Aorta (tissue), 5 donors: Measurements from ENCODE around the gene SLITRK6. TPM values are rescaled to one million over a fixed set of nuclear protein-coding genes. Genes with fewer than 3 reads are reported as not detected.
"Not testable (repeated sequence)": the region's sequence is repeated elsewhere in the genome, so short reads cannot be mapped to it uniquely, and the experiment has no call there.

ENCODE experiments used
- ATAC-seq: fragments of 200-7000 bp; cut with Tn5 transposase; one replicate; pipeline ENCODE4 v1.9.1; 2022; ENCODE audit warnings: moderate library complexity; ENCODE audit not compliant: low FRiP score
- DNase-seq, 2 donors: peaks; one replicate each; pipeline ENCODE4 v3.0.0-alpha.2; 2020
- H3K27ac ChIP-seq, 2 donors: one replicate each; pipeline ENCODE4 v1.5.1; 2013; ENCODE audit warnings: low read length in 2 of 2, mild to moderate bottlenecking in 2 of 2, moderate library complexity in 2 of 2, control low read depth in 1 of 2, inconsistent platforms in 1 of 2, low read depth in 1 of 2
- H3K27me3 ChIP-seq, 2 donors: one replicate each; pipeline ENCODE4 v1.6.1; 2013; ENCODE audit warnings: control low read depth in 1 of 2, low read length in 1 of 2, mild to moderate bottlenecking in 1 of 2, moderate library complexity in 1 of 2; ENCODE audit not compliant: insufficient read depth in 2 of 2, control insufficient read depth in 1 of 2
- H3K36me3 ChIP-seq, 2 donors: one replicate each; pipeline ENCODE4 v1.6.1; 2013; ENCODE audit warnings: control low read depth in 1 of 2, low read length in 1 of 2, mild to moderate bottlenecking in 1 of 2; ENCODE audit not compliant: insufficient read depth in 2 of 2, control insufficient read depth in 1 of 2
- H3K4me1 ChIP-seq, 2 donors: one replicate each; pipeline ENCODE4 v1.6.1; 2013; ENCODE audit warnings: low read length in 2 of 2, control low read depth in 1 of 2, mild to moderate bottlenecking in 1 of 2, moderate library complexity in 1 of 2; ENCODE audit not compliant: insufficient read depth in 2 of 2, control insufficient read depth in 1 of 2
- H3K4me3 ChIP-seq, 2 donors: one replicate each; pipeline ENCODE4 v1.5.1; 2013; ENCODE audit warnings: low read length in 2 of 2, control low read depth in 1 of 2, mild to moderate bottlenecking in 1 of 2
- H3K9me3 ChIP-seq: one replicate; pipeline ENCODE4 v1.6.1; 2013; ENCODE audit warnings: mild to moderate bottlenecking, low read length; ENCODE audit not compliant: control insufficient read depth
- WGBS, 2 donors: extraction: QIAGEN DNeasy Blood & Tissue Kit; methylation state at CpG; one replicate each; pipeline ENCODE4 v1.1.7; 2013; 5-methylcytosine and 5-hydroxymethylcytosine counted together
- intact Hi-C, 2 donors: fragments of 100-400 bp; cut with DNase I; formaldehyde crosslinking; loops; one replicate each; pipeline versions ENCODE4 v1.14.2 to v1.15.0; 2022
- polyA plus RNA-seq, 2 donors: library from polyadenylated mRNA; stranded (reverse); fragments of 200-250 nt; gene quantifications; one replicate each; pipeline ENCODE4 v1.2.3, GENCODE V29; 2013
- total RNA-seq, 2 donors: library from RNA; stranded (reverse); fragmentation: NEBNext Ultra II Directional; extraction: Animal tissue kit (Norgen Biotek cat#: 25700); gene quantifications; one replicate each; pipeline ENCODE4 v1.2.1, GENCODE V29; 2021
- donor health status: healthy with polysubstance abuse.
- donor health status: Bipolar disorder and iron deficiency.
- donor health status: DM: no; HTN: no; CAD: no.
- donor health status: DM: no; HTN: no; CAD: no.
- donor health status: DM: yes; HTN: yes; CAD: no.

SLITRK6 gene
- total and polyA plus RNA-seq, 4 donors = 1.5 TPM; not detected in 3

GRCh38 chr13:85768946-85769345 is 30.3 kb downstream of the SLITRK6 start:
- Histone ChIP-seq H3K4me1 (no peaks in the 10 kb centered on the region), H3K27ac (no peak overlapping the region), H3K9me3 (no peaks in the 10 kb centered on the region), H3K36me3 (no peaks in the 10 kb centered on the region), H3K27me3 (no peaks in the 10 kb centered on the region), H3K4me3 (no peak overlapping the region)
- DNase-seq (no peak), ATAC-seq (no peak)
- intact Hi-C loops = no loop called here

- Histone ChIP-seq H3K27ac (no peak overlapping the region), H3K27me3 (no peaks in the 10 kb centered on the region), H3K4me3 (no peak overlapping the region), H3K9me3 (no peaks in the 10 kb centered on the region), H3K36me3 (no peaks in the 10 kb centered on the region), H3K4me1 (no peaks in the 10 kb centered on the region)
- no peak for DNase-seq
- 9 to 20% methylated on average over 2 of the region's 2 CpGs for WGBS, 2 donors
- intact Hi-C loops = no loop called here
- no peak for ATAC-seq
These were observed 44.1 kb downstream of the SLITRK6 start for GRCh38 chr13:85755123-85755522.

GRCh38 chr13:85743201-85743770 is 55.9 kb downstream of the SLITRK6 start:
- intact Hi-C loops, H3K27me3 ChIP-seq, H3K27ac ChIP-seq, H3K4me3 ChIP-seq, H3K36me3 ChIP-seq, H3K9me3 ChIP-seq, H3K4me1 ChIP-seq, DNase-seq, ATAC-seq: not testable (repeated sequence)
- 54 to 59% methylated on average over 11 of the region's 11 CpGs for WGBS, 2 donors
